OCI-LY3 (cell line): Measurements from ENCODE around the gene GABRR1.

ENCODE experiments used
- H2AFZ ChIP-seq: fragments of 200-600, 300-600 bp; shearing (Covaris generic); 2 replicates; pipeline ENCODE4 v1.6.0; 2014; ENCODE audit warnings: antibody characterized with exemption, low read depth, low read length
- H3K27ac ChIP-seq: fragments of 200-600, 300-600 bp; sonication (generic); 2 replicates; pipeline ENCODE4 v1.5.1; 2014; ENCODE audit warnings: mild to moderate bottlenecking, low read length, moderate library complexity, mixed read lengths
- H3K27me3 ChIP-seq: fragments of 200-600, 300-600 bp; sonication (generic); 2 replicates; pipeline ENCODE4 v1.6.1; 2014; ENCODE audit warnings: low read depth, low read length, mixed read lengths
- H3K36me3 ChIP-seq: fragments of 200-600, 300-600 bp; sonication (generic); replicated peaks from 2 replicates; pipeline ENCODE3; 2014; ENCODE audit warnings: low read depth, low read length, mixed read lengths
- H3K4me1 ChIP-seq: fragments of 300-600, 200-600 bp; sonication (generic); 2 replicates; pipeline ENCODE4 v1.6.1; 2014; ENCODE audit warnings: low read length, mixed read lengths
- H3K4me2 ChIP-seq: fragments of 200-600, 300-600 bp; sonication (generic); 2 replicates; pipeline ENCODE4 v1.6.1; 2014; ENCODE audit warnings: low read length, mixed read lengths
- H3K4me3 ChIP-seq: fragments of 300-600, 200-600 bp; sonication (generic); 2 replicates; pipeline ENCODE4 v1.5.1; 2014; ENCODE audit warnings: antibody characterized with exemption, mild to moderate bottlenecking, low read length, moderate library complexity
- H3K79me2 ChIP-seq: fragments of 300-600, 200-600 bp; shearing (Covaris generic); 2 replicates; pipeline ENCODE4 v1.6.1; 2014; ENCODE audit warnings: mild to moderate bottlenecking, low read length, mixed read lengths
- H3K9ac ChIP-seq: fragments of 300-600, 200-600 bp; shearing (Covaris generic); 2 replicates; pipeline ENCODE4 v1.6.0; 2014; ENCODE audit warnings: mild to moderate bottlenecking, low read length, moderate library complexity
- H3K9me3 ChIP-seq: fragments of 200-600, 300-600 bp; shearing (Covaris generic); 2 replicates; pipeline ENCODE4 v1.6.1; 2014; ENCODE audit warnings: low read length, mixed read lengths; ENCODE audit not compliant: insufficient read depth
- H4K20me1 ChIP-seq: fragments of 200-600, 300-600 bp; sonication (generic); 2 replicates; pipeline ENCODE4 v1.6.1; 2016; ENCODE audit warnings: low read length, mixed read lengths; ENCODE audit not compliant: insufficient read depth
- EZH2phosphoT487 ChIP-seq: fragments of 200-600 bp; shearing (Covaris generic); IDR thresholded peaks from 2 replicates; pipeline ENCODE4 v1.6.1; 2018; ENCODE audit warnings: antibody characterized with exemption, mixed run types, low read depth
- TF ChIP-seq, protein P1 (sequence below): fragments of 200-600, 300-600 bp; sonication (generic); IDR thresholded peaks from 2 replicates; pipeline ENCODE4 v1.5.1; 2014; ENCODE audit warnings: antibody characterized with exemption, low read length, low read depth

Gene GABRR1

DNA sequence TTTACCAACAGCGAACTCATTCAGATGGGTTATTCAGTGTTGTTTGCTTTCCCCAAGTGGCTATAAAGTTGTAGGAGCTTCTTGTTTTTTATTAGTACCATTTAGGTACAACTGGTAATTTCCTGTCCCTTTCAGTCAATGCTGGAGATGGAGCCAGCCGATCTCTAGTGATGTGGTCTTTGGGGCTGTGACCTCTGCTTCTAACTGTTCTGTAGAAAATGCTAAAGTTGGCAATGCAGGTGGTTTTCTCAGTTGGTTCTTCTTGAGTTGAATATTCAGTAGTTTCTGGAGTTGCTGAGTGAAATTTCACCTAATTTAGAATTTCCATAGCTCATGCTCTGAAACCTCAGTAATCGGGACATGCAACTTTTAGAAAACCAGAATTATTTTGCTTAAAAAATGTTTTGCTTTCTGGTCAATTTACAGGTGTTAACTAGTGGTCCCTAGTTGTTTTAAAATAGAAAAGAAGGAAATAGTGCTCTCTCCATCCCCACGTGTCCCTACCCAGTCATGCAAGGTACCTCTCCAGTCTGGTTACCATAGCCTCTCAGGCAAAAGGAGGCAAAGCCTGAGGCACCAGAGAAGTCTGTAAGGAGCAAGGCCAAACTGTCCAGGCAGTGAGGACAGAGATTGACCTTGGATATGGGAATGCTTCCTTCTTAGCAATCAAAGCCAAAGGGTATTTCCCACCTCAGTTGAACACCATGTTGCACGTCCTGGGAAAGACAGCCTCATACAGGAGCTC lies 27.3 kb upstream of the GABRR1 start:
- Histone ChIP-seq H3K9ac (no peak overlapping the region), H2AFZ (no peak overlapping the region), H3K4me1 (0 out of 2 replicates have a peak, but pooled peaks cover 4% of the 10 kb centered on the region), H3K36me3 (no peaks in the 10 kb centered on the region), H3K27me3 (no peaks in the 10 kb centered on the region), H3K9me3 (no peaks in the 10 kb centered on the region), H4K20me1 (no peaks in the 10 kb centered on the region), H3K4me3 (no peak overlapping the region), H3K27ac (no peak overlapping the region), H3K79me2 (no peaks in the 10 kb centered on the region), H3K4me2 (no peak overlapping the region)
- TF ChIP-seq EZH2phosphoT487 = no peak
- TF ChIP-seq, protein P1, sequence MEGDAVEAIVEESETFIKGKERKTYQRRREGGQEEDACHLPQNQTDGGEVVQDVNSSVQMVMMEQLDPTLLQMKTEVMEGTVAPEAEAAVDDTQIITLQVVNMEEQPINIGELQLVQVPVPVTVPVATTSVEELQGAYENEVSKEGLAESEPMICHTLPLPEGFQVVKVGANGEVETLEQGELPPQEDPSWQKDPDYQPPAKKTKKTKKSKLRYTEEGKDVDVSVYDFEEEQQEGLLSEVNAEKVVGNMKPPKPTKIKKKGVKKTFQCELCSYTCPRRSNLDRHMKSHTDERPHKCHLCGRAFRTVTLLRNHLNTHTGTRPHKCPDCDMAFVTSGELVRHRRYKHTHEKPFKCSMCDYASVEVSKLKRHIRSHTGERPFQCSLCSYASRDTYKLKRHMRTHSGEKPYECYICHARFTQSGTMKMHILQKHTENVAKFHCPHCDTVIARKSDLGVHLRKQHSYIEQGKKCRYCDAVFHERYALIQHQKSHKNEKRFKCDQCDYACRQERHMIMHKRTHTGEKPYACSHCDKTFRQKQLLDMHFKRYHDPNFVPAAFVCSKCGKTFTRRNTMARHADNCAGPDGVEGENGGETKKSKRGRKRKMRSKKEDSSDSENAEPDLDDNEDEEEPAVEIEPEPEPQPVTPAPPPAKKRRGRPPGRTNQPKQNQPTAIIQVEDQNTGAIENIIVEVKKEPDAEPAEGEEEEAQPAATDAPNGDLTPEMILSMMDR = no peak

DNA sequence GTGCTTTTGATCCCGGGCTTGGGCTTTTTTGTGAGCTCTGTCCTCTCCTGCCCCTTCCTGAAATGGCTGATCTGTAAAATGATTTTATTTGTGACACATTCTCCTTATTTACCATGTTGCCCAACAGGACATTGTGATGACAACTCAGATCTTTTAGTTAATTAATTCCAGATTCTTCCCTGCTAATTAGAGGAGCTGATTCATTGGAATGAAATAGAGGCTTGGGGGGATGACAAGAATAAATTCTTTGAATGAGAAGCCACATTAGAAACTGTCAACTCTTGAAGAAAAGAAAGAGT lies 26.1 kb upstream of the GABRR1 start:
- no peak overlapping the region for H3K4me2 ChIP-seq
- no peaks in the 10 kb centered on the region for H3K27me3 ChIP-seq
- H3K4me3 ChIP-seq = no peak overlapping the region
- no peak overlapping the region for H3K27ac ChIP-seq
- 0 out of 2 replicates have a peak, but pooled peaks cover 4% of the 10 kb centered on the region for H3K4me1 ChIP-seq
- no peaks in the 10 kb centered on the region for H3K36me3 ChIP-seq
- no peaks in the 10 kb centered on the region for H3K79me2 ChIP-seq
- TF ChIP-seq, protein P1 = no peak
- no peak for TF ChIP-seq EZH2phosphoT487
- no peaks in the 10 kb centered on the region for H3K9me3 ChIP-seq
- no peaks in the 10 kb centered on the region for H4K20me1 ChIP-seq
- H2AFZ ChIP-seq = no peak overlapping the region
- no peak overlapping the region for H3K9ac ChIP-seq

DNA sequence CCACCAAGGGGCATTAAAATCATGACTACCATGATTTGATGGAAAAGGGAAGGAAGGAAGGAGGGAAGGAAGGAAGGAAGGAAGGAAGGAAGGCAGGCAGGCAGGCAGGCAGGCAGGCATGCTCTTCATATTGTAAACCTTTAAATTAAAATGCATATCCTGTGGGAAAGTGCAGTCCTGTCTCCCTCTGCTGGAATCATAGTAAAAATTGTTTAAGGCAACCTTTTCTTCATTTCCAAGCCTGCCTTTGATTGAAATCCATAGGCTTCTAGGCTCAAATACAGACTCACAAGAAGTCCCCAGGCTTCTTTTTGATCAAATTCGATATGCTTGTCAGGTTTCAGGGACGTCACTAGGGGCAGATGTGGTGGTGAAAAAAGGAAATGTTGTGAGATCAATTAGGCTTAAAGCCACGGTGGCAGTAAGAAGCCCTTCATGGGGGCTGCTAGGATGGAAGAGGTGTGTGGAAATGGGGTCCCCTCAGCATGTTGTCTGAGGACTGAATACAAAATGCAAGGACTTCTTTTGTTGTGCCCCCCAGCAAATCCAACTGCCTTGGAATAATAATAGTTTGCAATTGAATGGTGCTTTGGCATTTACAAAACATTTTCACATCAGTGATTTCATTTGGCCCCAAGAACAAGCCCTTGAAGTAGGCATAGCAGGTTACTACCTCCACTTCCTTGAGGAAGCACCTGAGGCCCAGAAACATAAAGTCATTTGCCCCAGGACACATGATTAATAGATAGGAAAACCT lies 25.6 kb upstream of the GABRR1 start:
- peak overlapping the region; percentile 7; the same call in 1 of the 2 replicates for H3K4me2 ChIP-seq
- H3K79me2 ChIP-seq = no peaks in the 10 kb centered on the region
- no peak overlapping the region for H3K27ac ChIP-seq
- no peaks in the 10 kb centered on the region for H3K36me3 ChIP-seq
- no peaks in the 10 kb centered on the region for H3K27me3 ChIP-seq
- TF ChIP-seq EZH2phosphoT487 = no peak
- TF ChIP-seq, protein P1 = peak; percentile 28; the same call in 1 of the 2 replicates
- H3K9ac ChIP-seq = no peak overlapping the region
- no peak overlapping the region for H2AFZ ChIP-seq
- no peaks in the 10 kb centered on the region for H3K9me3 ChIP-seq
- H4K20me1 ChIP-seq = no peaks in the 10 kb centered on the region
- 0 out of 2 replicates have a peak, but pooled peaks cover 4% of the 10 kb centered on the region for H3K4me1 ChIP-seq
- H3K4me3 ChIP-seq = no peak overlapping the region

DNA sequence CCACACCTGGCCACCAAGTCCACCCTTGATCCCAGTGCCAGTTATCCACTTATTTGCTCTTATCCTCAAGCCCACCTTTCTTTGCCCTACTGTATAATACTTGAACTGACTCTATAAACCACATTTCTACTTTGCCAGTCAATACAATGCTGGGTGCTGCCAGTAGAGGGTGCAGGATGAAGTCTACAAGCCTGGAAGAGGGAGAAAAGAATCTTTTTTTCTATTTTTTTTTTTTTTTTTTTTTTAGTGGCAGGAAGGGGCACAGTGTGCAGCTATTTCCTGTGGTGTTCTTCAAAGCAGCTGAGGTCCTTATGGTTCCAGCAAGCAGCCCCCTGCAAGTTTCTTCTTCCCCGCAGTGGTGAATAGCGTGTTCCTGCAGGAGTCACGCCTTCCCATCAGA lies 22.2 kb upstream of the GABRR1 start:
- Histone ChIP-seq H3K36me3 (no peaks in the 10 kb centered on the region), H3K27me3 (no peaks in the 10 kb centered on the region), H3K9me3 (no peaks in the 10 kb centered on the region), H3K4me3 (no peak overlapping the region), H3K4me1 (0 out of 2 replicates have a peak, but pooled peaks cover 4% of the 10 kb centered on the region), H3K4me2 (no peak overlapping the region), H2AFZ (no peak overlapping the region), H3K9ac (no peak overlapping the region), H4K20me1 (no peaks in the 10 kb centered on the region), H3K79me2 (no peaks in the 10 kb centered on the region), H3K27ac (no peak overlapping the region)
- TF ChIP-seq, protein P1 = no peak
- TF ChIP-seq EZH2phosphoT487 = no peak
